ENCODE measurements around the gene SCAF11.

The SCAF11 gene

DNA sequence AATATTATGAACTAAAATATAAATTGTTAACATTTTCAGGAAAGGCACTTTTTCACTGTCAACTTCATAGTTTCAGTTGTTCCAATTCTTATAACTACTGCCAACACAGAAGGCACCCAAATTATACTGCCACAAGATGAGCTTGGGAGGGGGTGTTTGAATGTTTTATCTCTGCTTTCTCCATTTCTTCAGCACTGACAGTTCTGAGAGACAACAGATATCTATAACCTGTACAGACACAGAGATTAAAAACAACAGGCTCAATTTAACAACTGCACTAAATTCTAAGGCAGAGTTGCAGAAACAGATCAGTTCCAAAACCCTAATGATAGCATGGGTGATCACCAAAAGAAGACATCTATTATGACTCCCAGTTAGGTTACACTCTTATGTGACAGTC is 12.8 kb downstream of the SCAF11 start:
- no peak for DNase-seq

DNA sequence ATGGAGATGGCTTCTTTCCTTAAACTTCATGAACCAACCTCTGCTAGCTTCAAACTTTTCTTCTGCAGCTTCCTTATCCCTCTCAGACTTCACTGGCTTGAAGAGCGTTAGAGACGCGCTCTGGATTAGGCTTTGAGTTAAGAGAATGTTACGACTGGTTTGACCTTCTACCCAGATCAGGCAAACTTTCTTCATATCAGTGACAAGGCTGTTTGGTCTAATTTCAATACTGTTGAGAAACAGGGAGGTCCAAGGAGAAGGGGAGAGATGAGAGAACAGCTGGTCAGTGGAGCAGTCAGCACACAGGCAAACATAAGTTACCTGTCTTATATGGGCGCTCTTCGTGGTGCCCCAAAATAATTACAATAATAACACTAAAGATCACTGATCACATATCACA is 14.9 kb downstream of the SCAF11 start:
- DNase-seq = no peak

DNA sequence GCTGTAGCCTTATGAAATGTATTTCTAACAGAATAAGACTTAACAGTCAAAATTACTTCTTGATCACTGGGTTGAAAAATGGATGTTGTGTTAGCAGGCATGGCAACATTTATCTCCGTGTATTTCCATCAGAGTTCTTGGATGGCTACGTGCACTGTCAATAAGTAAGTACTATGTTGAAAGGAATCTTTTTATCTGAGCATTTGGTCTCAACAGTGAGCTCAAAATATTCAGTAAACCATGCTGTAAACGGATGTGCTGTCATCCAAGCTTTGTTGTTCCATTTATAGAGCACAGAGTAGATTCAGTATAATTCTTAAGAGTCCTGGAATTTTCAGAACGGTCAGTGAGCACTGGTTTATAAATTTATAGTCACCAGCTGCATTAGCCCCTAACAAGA is 15.5 kb downstream of the SCAF11 start:
- DNase-seq = no peak

DNA sequence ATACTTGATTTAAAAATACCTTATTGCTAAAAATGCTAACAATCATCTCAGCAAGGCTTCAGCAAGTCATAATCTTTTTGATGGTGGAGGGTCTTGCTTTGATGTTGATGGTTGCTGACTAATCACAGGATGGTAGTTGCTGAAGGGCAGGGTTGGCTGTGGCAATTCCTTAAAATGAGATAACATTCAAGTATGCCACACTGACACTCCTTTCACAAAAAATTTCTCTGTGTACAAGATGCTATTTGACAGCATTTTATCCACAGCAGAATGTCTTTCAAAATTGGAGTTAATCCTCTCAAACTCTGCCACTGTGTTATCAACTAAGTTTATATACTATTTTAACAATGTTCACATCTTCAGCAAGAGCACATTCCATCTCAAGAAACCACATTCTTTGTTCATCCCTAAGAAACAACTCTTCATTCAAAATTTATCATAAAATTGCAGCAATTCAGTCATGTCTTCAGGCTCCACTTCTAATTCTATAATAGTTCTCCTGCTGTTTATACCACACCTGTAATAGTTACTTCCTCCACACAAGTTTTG is 16.1 kb downstream of the SCAF11 start:
- DNase-seq = no peak

GRCh38 chr12:45973526-45973925 is 16.8 kb downstream of the SCAF11 start:
- DNase-seq = no peak

DNA sequence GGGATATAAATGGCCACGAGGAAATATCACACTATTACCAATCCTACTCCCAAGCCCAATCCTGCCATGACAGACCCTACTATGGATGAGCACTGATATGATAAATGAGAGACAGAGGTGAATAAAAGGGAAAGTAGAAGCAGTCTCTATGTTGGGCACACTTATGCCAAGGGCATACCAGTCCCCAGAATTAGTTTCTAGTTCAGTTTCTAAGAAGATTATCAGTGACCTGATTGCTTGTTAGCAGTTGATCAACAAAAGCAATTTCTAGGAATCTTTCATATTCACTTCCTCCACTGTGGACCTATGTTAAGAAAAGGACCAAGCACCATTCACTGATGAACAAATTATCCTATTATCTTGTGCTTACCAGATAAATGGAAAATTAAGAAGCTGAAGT is 20.0 kb downstream of the SCAF11 start:
- DNase-seq = no peak

DNA sequence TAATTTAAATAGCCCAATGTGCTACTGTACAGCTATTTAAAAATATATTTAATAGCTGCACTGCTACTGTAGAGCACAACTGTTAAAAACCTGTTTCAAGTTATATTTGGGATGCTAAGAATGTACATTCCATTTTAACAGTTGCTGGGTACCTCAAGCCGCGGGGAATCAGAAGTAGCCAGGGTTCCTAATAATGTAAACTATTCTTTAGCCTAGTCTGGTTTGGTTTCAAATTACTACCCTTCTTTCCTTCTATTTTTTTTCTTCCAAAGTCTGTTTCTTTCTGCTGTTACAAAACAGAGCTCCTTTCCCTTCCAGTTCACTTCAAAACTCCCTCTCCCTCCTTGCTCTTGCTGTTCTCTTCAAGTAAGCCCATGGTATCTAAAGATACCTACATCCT is 21.3 kb downstream of the SCAF11 start:
- DNase-seq = no peak

DNA sequence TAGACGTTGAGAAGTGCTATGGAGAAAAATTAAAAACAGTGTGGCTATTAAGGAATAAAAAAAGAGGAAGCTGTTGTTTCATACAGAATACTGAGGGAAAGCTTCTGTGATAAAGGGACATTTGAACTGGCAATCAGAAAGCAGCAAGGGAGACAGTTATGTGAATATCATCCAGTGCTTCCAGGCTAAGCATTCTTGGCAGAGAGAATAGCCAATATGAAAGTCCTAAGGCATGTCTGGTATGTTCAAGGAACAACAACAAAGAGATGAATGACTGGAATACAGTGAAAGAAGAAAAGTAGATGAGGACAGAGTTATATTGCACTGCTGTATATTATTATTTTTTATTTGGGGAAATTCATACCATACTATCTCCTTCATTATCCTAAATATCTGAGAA is 23.9 kb downstream of the SCAF11 start:
- no peak for DNase-seq

GRCh38 chr12:45962553-45963325 is 27.6 kb downstream of the SCAF11 start:
- no peak for DNase-seq

DNA sequence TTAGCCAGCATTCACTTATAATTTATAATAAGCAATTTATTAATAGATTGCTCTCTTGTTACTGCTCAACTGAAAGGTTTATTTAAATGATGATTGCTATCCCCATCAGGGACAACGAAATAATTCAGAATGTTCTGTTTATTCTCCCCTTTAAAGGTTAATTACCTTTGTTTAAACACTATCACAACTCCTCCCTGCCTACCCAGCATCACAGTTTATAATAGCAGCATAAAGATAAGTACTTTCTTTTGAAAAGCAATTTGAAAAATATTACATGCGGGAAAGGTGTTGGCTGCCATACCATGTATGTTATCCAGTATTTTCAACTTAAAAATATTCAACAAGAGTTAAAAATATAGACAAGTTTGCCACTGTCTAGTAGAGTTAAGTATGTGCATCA is 30.6 kb downstream of the SCAF11 start:
- DNase-seq = no peak

DNA sequence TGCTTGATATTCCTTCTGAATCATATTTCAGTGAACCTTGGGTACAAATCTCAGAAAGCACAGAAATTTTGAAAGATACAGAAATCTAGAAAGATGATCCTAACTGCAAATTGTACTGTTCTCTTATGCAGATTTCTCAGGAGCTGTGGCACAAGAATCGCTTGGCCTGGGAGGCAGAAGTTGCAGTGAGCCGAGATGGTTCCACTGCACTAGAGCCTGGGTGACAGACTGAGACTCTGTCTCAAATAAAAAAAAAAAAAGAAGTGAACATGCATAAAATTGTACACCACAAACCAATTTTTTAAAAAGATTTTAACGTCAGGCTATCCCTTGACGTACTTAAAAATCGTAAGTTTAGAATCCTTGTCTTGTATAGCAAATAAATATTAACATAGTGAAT is 31.3 kb downstream of the SCAF11 start:
- no peak for DNase-seq

- no peak for DNase-seq
These were observed 41.8 kb downstream of the SCAF11 start for GRCh38 chr12:45948546-45948945.

DNA sequence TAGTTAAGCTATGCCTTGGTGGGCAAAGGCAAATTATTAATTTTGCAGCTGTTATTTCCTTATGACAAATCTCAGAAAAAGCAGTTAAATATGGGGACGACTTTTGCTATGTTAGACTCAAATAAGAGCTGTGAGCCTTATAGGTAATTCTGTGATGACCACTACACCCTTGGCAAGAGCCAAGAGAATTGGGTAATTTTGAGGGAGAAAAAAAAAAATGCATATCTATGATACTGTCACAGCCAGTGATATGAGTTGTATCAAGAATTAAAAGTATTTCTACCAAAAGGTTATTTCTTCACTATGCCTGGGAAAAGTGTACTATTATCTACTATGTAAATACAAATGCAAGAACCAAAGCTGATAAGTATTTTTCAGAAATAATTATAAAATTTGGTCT is 43.9 kb downstream of the SCAF11 start:
- DNase-seq = no peak

DNA sequence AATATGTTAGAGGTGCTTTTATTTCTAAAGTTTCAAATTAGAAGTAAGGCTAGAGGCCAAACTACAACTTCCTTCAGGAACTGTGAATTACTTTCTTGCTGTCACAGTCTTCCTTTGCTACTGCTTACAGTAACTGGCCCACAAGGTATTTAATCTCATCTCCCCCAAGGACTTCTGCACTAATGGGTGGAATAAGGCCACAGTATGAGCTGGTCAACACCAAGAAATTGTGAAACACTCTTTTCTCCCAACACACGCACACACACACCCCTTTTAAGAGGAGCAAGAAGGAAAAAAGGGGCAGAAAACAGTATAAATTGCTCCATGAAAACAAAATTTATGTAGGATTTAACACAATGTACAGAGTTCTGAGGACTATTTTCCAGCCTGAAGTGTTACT is 45.6 kb downstream of the SCAF11 start:
- no peak for DNase-seq

DNA sequence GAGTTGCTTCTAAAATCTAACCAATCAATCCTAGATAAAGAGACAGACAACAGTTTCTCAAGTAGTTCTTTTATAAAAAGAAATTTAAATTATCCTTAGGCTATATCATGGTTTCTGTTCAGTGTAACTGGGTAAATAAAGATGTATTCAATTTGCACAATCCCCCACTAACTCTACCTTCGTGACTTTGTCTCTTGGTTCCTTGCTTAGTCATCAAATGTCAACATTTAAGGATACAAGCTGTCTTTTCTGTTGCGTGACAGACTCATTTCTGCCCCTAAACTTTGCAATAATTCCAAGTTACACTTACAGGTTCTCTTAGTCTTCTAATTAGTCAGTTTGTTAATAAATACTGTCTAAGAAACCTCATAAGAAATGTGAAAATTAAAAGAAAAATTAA is 50.6 kb downstream of the SCAF11 start:
- no peak for DNase-seq

DNA sequence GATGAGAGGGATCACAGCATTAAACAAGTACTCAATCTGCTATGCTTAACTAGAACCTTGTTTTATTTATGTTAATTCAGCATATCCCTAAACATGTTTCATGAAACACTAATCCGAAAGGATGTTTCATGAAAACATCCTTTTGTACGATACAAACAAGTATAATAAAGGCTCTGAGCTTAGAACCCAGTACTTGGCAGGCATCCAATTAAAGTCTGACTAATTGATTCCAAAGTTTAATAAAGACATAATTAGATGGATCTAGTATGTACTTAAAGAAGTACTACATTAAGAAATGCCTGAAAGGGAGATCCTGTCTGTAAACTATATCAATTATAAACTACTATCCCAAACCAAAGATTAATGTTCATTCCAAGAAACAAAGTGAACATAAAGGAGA is 51.8 kb downstream of the SCAF11 start:
- no peak for DNase-seq

DNA sequence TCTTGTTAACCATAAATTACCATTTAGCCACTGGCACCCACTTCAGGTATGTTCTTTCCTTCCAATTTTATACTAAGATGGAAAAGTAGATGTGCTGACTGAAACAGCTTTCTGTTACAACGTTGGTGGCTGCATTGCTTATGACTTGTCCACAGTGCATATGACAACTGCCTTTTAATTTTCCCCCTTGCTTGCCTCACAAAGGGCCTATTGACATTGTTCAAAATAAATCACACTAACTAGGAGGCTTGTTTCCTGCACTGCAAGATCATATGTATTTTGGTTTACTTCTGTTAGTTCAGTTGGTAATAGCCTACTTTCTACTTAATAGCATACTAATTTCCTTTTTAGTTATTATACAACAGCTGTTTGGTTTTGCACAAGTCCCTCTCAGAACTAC is 55.4 kb downstream of the SCAF11 start:
- DNase-seq = no peak

- DNase-seq = no peak
These were observed 56.9 kb downstream of the SCAF11 start for GRCh38 chr12:45933504-45933903.

GRCh38 chr12:45930369-45930768 is 60.0 kb downstream of the SCAF11 start:
- DNase-seq = no peak

DNA sequence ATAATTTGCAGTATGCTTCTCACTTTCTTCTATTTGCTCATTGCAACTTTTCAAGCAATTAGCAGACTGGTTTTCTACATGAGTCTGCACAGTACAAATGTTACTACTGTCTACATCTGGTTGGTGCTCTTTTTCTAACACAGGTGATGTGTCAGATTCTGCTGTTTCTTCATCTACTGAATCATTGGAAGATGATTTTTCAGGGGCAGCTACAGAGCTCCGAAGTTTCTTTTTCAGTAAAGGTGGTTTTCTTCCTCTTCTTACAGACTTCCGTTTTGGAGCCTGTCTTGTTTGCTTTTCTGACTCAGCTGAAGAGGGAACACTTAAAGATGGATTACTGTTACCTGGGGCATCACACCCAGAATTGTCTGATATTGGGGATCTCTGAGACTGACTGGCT is 62.1 kb downstream of the SCAF11 start:
- DNase-seq = no peak

- DNase-seq = no peak
These were observed 71.6 kb downstream of the SCAF11 start for GRCh38 chr12:45918818-45919217.

DNA sequence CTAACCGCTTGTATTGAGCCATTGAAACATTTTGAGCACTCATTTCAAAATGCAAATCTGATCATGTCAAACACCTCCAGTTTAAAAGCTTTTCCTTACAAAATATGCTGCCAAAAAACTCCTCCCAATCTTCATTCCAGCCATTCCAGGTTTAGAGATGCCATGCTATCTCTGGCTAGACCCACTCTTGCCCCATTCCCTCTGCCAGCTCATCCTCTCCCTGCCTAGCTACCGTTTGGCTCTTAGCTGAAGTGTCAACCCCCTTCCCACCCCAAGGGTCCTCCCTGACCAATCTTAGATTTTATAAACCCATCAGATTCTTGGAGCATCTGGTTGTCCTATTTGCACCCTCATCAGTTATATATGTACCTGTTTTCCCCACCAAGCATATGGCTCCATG is 75.0 kb downstream of the SCAF11 start:
- DNase-seq = no peak

- no peak for DNase-seq
These were observed 76.3 kb downstream of the SCAF11 start for GRCh38 chr12:45914090-45914489.

DNA sequence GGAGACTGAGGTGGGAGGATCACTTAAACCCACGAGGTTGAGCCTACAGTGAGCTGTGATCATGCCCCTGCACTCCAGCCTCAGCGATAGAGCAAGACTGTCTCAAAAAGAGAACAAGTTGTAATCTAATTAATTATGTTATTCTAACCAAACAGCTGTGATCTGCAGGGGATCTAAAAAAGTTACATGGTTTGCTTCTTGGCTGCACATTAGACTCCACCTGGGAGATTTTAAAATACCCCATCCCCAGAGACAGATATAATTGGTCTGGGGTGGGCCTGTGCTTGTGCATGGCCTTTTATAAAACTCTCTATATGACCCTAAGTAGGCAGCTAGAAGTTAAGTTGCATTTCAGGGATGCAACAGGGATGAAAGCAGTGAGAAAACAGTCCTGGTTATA is 76.7 kb downstream of the SCAF11 start:
- DNase-seq = no peak

DNA sequence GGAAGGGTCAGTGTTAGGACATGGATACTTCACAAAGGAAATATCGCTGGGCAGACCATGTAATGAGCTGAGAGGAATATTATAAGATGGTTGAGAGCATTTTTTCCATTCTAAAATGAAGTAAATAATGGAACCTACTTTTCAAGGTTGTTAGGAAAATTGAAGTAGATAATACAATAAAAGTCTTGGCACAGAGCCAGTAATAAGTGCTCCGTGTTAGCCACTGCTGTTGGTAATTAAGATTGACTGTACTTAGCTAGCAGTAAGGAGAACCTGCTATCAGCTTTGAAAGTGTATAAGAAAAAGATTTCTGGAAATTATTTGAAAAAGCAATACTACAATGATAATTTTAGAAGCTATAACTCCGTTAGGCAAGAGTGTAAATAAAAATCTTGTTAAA is 77.6 kb downstream of the SCAF11 start:
- DNase-seq = no peak
